AG09319 (cell line): ENCODE data around the gene SETX.

Experiments
- DNase-seq: peaks from one replicate; pipeline ENCODE4 v3.0.0-alpha.2; 2010; ENCODE audit warnings: low read depth; ENCODE audit errors: extremely low read depth
- CTCF ChIP-seq: IDR thresholded peaks from 2 replicates; pipeline ENCODE4 v1.5.1; 2011; ENCODE audit warnings: low read depth, mild to moderate bottlenecking, inconsistent platforms, low read length, moderate library complexity

Gene SETX

GRCh38 chr9:132260846-132261245 is 93.9 kb downstream of the SETX start:
- no peak for TF ChIP-seq CTCF
- no peak for DNase-seq

- DNase-seq = no peak
- TF ChIP-seq CTCF = no peak
These were observed 104.2 kb downstream of the SETX start for GRCh38 chr9:132250324-132251262.

GRCh38 chr9:132249690-132250089 is 105.1 kb downstream of the SETX start:
- no peak for DNase-seq

GRCh38 chr9:132249123-132249522 is 105.7 kb downstream of the SETX start:
- DNase-seq = no peak
- no peak for TF ChIP-seq CTCF

More at GRCh38 chr9:132249690-132250089, 105.1 kb downstream of the SETX start:
- no peak for TF ChIP-seq CTCF

DNA sequence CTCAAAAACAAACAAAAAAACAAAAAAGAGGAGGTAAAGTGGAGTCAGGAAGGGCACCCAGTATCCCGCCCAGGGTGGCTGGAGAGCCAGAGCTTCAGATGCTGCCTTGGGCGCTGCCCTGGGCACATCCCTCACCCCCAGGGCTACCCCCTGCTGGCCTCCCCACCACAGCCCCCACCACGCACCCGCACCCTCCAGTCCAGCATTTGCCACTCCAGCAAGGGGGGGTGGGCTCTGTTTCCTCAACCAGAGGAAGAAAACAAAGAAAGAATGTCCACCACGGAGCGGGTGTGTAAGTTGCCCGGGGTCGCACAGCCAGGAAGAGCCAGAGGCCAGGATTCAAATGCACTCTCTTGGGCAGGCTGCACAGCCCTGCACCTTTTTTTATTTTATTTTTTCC is 106.8 kb downstream of the SETX start:
- TF ChIP-seq CTCF = no peak
- DNase-seq = no peak

DNA sequence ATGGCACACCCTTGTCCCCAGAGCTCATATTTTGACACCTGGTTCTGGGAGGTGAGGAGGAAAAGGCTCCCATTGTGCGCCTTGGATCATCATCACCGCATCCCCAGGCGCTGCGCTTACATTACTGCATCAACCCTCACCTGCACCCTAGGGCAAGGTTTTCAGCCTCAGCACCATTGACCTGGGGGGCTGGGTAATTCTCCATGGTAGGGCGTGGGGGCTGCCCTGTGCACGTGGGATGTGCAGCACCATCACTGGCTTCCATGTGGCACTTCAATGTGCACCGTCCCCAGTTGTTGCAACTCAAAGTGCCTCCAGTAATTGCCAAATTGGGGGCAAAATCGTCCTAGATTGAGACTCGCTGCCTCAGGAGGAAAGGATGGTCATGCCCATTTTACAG is 109.3 kb downstream of the SETX start:
- DNase-seq = no peak
- no peak for TF ChIP-seq CTCF

DNA sequence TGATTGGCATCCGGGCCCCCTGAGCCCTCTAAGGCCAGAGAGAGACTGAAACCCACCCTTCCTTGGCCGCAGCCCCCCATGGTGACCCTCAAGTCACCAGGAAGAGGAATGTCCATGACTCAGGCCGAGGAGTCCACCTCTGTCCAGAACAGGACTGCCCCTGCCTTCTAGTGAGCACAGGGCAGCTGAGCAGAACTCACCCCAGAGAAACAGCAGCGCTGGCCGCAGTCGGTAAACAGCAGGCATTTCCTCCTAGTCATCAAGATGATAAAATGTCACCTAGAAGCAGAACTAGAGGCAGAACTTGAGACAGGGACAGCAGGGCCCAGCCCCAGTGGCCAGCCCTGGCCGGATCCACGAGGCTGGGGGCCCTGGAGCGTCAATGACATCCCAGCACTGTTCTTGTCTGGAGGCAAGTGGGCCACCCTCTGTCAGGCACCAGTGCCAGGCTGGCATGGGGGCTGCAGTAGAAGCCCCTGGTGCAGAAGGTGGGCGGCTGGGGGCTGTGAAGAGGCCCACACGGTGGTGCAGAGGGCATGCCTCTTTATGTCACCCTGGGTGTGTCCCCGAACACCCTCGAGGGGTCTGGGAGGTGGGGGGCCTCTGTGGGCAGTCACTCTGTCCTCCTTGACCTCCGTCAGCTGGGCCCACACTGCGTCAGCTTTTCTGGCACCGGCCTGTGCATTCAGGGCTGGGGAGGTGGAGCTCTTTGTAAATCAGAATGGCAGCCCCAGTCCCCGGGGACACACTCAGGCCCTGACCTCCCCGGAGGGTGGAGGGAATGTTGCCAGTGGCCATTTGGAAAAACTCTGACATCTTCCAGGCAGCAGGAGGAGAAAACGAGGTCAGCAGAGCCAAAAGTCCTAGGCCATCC is 110.0 kb downstream of the SETX start:
- no peak for DNase-seq
- TF ChIP-seq CTCF = no peak
